GM08714 (cell line): ENCODE data around the gene MYLK.

Experiments used
- H3K4me3 ChIP-seq: fragments of 200-500 bp; sonication (Bioruptor generic); 2 replicates; pipeline ENCODE4 v1.5.1; 2014; ENCODE audit warnings: mild to moderate bottlenecking, low read length, inconsistent platforms
- ZNF274 ChIP-seq: IDR thresholded peaks from 2 replicates; pipeline ENCODE4 v1.6.1; 2012; ENCODE audit warnings: mild to moderate bottlenecking, low read depth, low read length

Gene MYLK

DNA sequence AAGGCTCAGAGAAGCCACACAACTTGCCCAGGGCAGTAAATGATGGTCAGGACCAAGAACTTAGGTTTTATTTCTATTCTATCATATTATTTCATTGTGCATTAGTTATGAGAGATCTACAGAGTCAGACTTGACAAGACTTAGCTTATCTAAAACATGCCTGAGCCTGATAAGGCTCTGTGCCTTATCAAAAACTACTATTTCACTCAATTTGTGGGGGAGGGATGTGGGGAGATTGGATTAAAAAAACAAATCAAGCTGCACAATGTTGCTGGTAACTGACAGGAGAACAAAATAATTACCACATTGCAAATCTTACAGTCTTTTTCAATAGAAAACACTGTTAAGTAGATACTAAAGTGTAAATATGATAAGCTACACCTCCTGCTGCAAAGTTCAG lies 315.3 kb downstream of the MYLK start:
- no peak overlapping the region for H3K4me3 ChIP-seq
- TF ChIP-seq ZNF274, result no peak

GRCh38 chr3:123568034-123568433 lies 316.1 kb downstream of the MYLK start:
- H3K4me3 ChIP-seq, result no peak overlapping the region
- TF ChIP-seq ZNF274, result no peak

DNA sequence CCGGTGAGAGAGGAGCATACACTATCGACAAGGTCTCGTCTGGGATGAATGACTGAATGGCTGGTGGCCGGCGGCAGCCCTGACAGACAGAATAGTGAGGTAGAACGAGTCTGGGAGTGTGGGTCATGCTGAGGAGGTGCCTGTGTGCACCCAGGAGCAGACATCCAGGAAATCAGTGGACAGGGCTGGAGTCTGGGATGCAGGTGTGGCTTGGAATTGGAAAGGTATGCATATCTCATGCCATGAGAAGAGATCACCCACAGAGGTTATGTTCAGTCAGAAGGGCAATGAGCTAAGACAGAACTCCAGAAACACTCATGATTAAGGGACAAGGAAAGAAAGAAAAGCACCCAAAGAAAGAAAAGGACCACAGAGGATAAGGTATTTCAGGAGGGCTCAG lies 320.1 kb downstream of the MYLK start:
- no peak overlapping the region for H3K4me3 ChIP-seq
- TF ChIP-seq ZNF274, result no peak

DNA sequence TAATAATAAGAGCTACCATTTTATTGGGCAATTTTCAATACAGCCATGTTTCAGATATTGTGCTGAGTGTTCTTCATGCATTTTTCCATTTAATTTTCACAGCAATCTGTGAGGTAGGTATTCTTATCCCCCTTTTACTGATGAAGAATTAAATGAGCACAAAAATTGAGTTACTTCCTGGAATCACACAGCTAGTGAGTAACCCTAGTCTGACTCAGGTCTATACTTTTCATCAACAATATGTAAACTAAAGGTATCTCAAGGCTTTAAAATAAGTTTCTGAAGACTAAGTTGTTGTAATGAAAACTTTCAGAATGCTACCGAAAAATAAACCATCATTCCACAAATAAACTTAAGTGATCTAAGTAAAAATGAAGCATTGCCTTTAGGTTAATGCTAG lies 321.6 kb downstream of the MYLK start:
- no peak for TF ChIP-seq ZNF274
- H3K4me3 ChIP-seq, result no peak overlapping the region

DNA sequence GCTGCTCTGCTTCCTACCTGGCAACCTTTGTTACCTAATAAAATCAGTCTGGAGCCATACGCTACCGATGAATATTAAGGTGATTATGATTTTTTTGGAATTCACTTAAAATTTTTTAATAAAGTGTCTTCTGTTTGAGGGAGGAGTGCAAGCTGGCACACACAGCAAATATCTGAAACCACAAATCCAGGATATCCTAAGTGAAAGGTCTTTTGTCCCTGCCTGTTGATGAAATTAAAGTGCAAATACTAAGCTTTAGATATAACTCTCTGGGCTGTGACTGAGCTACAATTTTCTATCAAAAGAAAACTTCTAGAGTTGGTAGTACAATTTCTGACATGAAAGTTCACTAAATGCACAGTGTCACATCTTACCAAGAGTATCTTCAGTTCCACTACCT lies 322.9 kb downstream of the MYLK start:
- H3K4me3 ChIP-seq, result no peak overlapping the region
- no peak for TF ChIP-seq ZNF274
